Fibroblast of peridontal ligament (primary cell): ENCODE results near the gene TTI1.

Experiments
- DNase-seq: peaks from one replicate; pipeline ENCODE4 v3.0.0-alpha.2; 2010; ENCODE audit errors: extremely low read depth

The TTI1 gene

GRCh38 chr20:37988306-37988954 is 44.8 kb downstream of the TTI1 start:
- DNase-seq = peak; percentile 34

- peak; percentile 9 for DNase-seq
Observed at GRCh38 chr20:37987602-37988290, 45.5 kb downstream of the TTI1 start.

- peak; percentile 56 for DNase-seq
Observed at GRCh38 chr20:37986873-37987601, 46.2 kb downstream of the TTI1 start.

GRCh38 chr20:37986044-37986858 is 47.0 kb downstream of the TTI1 start:
- DNase-seq = no peak

- no peak for DNase-seq
Observed at GRCh38 chr20:37984018-37984785, 49.1 kb downstream of the TTI1 start.

- no peak for DNase-seq
Observed at GRCh38 chr20:37983286-37983685, 50.0 kb downstream of the TTI1 start.

- no peak for DNase-seq
Observed at GRCh38 chr20:37981568-37981967, 51.7 kb downstream of the TTI1 start.

GRCh38 chr20:37980876-37981275 is 52.4 kb downstream of the TTI1 start:
- DNase-seq = no peak

- no peak for DNase-seq
Observed at GRCh38 chr20:37980383-37980782, 52.9 kb downstream of the TTI1 start.

- DNase-seq = no peak
Observed at GRCh38 chr20:37979021-37979985, 54.0 kb downstream of the TTI1 start.

GRCh38 chr20:37977786-37978185 is 55.5 kb downstream of the TTI1 start:
- DNase-seq = no peak

- no peak for DNase-seq
Observed at GRCh38 chr20:37977338-37977737, 55.9 kb downstream of the TTI1 start.

GRCh38 chr20:37976887-37977286 is 56.4 kb downstream of the TTI1 start:
- DNase-seq = no peak

- no peak for DNase-seq
Observed at GRCh38 chr20:37973059-37973910, 60.0 kb downstream of the TTI1 start.

- DNase-seq = no peak
Observed at GRCh38 chr20:37972256-37973058, 60.8 kb downstream of the TTI1 start.

GRCh38 chr20:37971561-37972127 is 61.6 kb downstream of the TTI1 start:
- DNase-seq = no peak

GRCh38 chr20:37970856-37971245 is 62.4 kb downstream of the TTI1 start:
- no peak for DNase-seq
